Endodermal cell (in vitro differentiated cells): Measurements from ENCODE around the gene HOXC4. TPM values are rescaled to one million over a fixed set of nuclear protein-coding genes. Genes with fewer than 3 reads are reported as not detected.
A peak's percentile ranks its signal among the peaks of the same experiment; 100 is the strongest.

Source experiments
- DNase-seq: peaks from one replicate; pipeline ENCODE4 v3.0.0-alpha.2; 2017
- H3K27ac ChIP-seq: 2 replicates; pipeline ENCODE4 v1.5.1; 2013; ENCODE audit warnings: mild to moderate bottlenecking, low read depth, low read length, moderate library complexity
- H3K27me3 ChIP-seq: 2 replicates; pipeline ENCODE4 v1.6.1; 2013; ENCODE audit warnings: mild to moderate bottlenecking, low read length, moderate library complexity; ENCODE audit not compliant: insufficient read depth, control insufficient read depth, poor library complexity, severe bottlenecking
- H3K36me3 ChIP-seq: 2 replicates; pipeline ENCODE4 v1.7.0; 2013; ENCODE audit warnings: mild to moderate bottlenecking, low read length, moderate library complexity; ENCODE audit not compliant: control insufficient read depth, insufficient read depth
- H3K4me1 ChIP-seq: one replicate; pipeline ENCODE4 v1.7.0; 2013; ENCODE audit warnings: low read length; ENCODE audit not compliant: control insufficient read depth, insufficient read depth
- H3K4me3 ChIP-seq: 2 replicates; pipeline ENCODE4 v1.5.1; 2013; ENCODE audit warnings: mild to moderate bottlenecking, low read length, moderate library complexity
- H3K9ac ChIP-seq: 2 replicates; pipeline ENCODE4 v1.6.1; 2013; ENCODE audit warnings: mild to moderate bottlenecking, low read length, moderate library complexity; ENCODE audit not compliant: poor library complexity, severe bottlenecking; ENCODE audit errors: extremely low read depth
- H3K9me3 ChIP-seq: 2 replicates; pipeline ENCODE4 v1.6.1; 2013; ENCODE audit warnings: mild to moderate bottlenecking, low read length, moderate library complexity; ENCODE audit not compliant: control insufficient read depth
- H3K27ac Mint-ChIP-seq: 2 replicates; pipeline ENCODE4 v1.8.0; 2020; ENCODE audit warnings: mixed read lengths
- H3K27me3 Mint-ChIP-seq: 2 replicates; pipeline ENCODE4 v1.8.0; 2021; ENCODE audit warnings: mild to moderate bottlenecking, mixed read lengths; ENCODE audit not compliant: insufficient read depth
- H3K36me3 Mint-ChIP-seq: 2 replicates; pipeline ENCODE4 v1.8.0; 2020; ENCODE audit warnings: low read depth, mixed read lengths
- H3K4me1 Mint-ChIP-seq: 2 replicates; pipeline ENCODE4 v1.8.0; 2020; ENCODE audit warnings: mixed read lengths
- H3K4me3 Mint-ChIP-seq: 2 replicates; pipeline ENCODE4 v1.8.0; 2020; ENCODE audit warnings: mild to moderate bottlenecking, moderate library complexity, mixed read lengths
- H3K9me3 Mint-ChIP-seq: 2 replicates; pipeline ENCODE4 v1.8.0; 2020; ENCODE audit warnings: mild to moderate bottlenecking, mixed read lengths
- CTCF ChIP-seq: fragments of 200-600 bp; sonication (generic); conservative IDR thresholded peaks from 2 replicates; pipeline ENCODE4 v1.5.0; 2021; ENCODE audit warnings: antibody characterized with exemption, mild to moderate bottlenecking
- WGBS, 2 experiments: methylation state at CpG; one replicate each; pipeline versions ENCODE4 v1.1.5 to v1.1.7; 2013; ENCODE audit warnings: missing lambda C conversion rate in 2 of 2, mixed read lengths in 1 of 2; ENCODE audit not compliant: insufficient coverage in 1 of 2, insufficient read length in 1 of 2; 5-methylcytosine and 5-hydroxymethylcytosine counted together
- total RNA-seq, 2 donors: library from RNA; stranded (reverse); fragmentation: NEBNext Ultra II Directional in 1 of 2; extraction: Animal tissue kit (Norgen Biotek cat#: 25700) in 1 of 2; gene quantifications; 2 replicates in 1 of 2; 3 replicates in 1 of 2; pipeline ENCODE4 v1.2.1, GENCODE V29; 2021

Gene HOXC4
- total RNA-seq, 2 donors from 2014 or later: not detected

GRCh38 chr12:54010053-54010971 lies 43.3 kb upstream of the HOXC4 start:
- H3K27me3 ChIP-seq: peaks cover 99% of the 10 kb centered on the region
- H3K4me3 ChIP-seq: no peak overlapping the region

GRCh38 chr12:54010972-54011664 lies 42.5 kb upstream of the HOXC4 start:
- Mint-ChIP-seq H3K4me3 (no peak overlapping the region), H3K36me3 (no peaks in the 10 kb centered on the region), H3K4me1 (peaks cover 2% of the 10 kb centered on the region), H3K27ac (no peak overlapping the region), H3K9me3 (peaks cover 3% of the 10 kb centered on the region), H3K27me3 (peaks cover 99% of the 10 kb centered on the region)
- no peak for DNase-seq
- WGBS, 2 experiments: 12 to 13% methylated on average over 10 to 13 of the region's 17 CpGs
- Histone ChIP-seq H3K9me3 (no peaks in the 10 kb centered on the region), H3K36me3 (no peaks in the 10 kb centered on the region), H3K4me3 (no peak overlapping the region), H3K27ac (no peak overlapping the region), H3K27me3 (peaks cover 99% of the 10 kb centered on the region), H3K9ac (no peak overlapping the region), H3K4me1 (no peaks in the 10 kb centered on the region)
- no peak for TF ChIP-seq CTCF

More at GRCh38 chr12:54010053-54010971, 43.3 kb upstream of the HOXC4 start:
- H3K9ac ChIP-seq: no peak overlapping the region
- no peak overlapping the region for H3K4me3 Mint-ChIP-seq
- H3K4me1 ChIP-seq: no peaks in the 10 kb centered on the region
- no peak for TF ChIP-seq CTCF
- H3K27ac ChIP-seq: peak overlapping the region; percentile 49
- no peaks in the 10 kb centered on the region for H3K36me3 ChIP-seq
- H3K9me3 ChIP-seq: no peaks in the 10 kb centered on the region
- peaks cover 3% of the 10 kb centered on the region for H3K9me3 Mint-ChIP-seq
- no peak overlapping the region for H3K27ac Mint-ChIP-seq
- DNase-seq: no peak
- H3K4me1 Mint-ChIP-seq: peaks cover 3% of the 10 kb centered on the region
- peaks cover 99% of the 10 kb centered on the region for H3K27me3 Mint-ChIP-seq
- 4 to 17% methylated on average over 7 to 10 of the region's 10 CpGs for WGBS, 2 experiments
- H3K36me3 Mint-ChIP-seq: no peaks in the 10 kb centered on the region

- TF ChIP-seq CTCF: no peak
- no peak for DNase-seq
- no peak overlapping the region for H3K27ac Mint-ChIP-seq
- Histone ChIP-seq H3K4me1 (no peaks in the 10 kb centered on the region), H3K27ac (no peak overlapping the region), H3K36me3 (no peaks in the 10 kb centered on the region), H3K9ac (no peak overlapping the region), H3K9me3 (no peaks in the 10 kb centered on the region), H3K4me3 (no peak overlapping the region), H3K27me3 (peaks cover 99% of the 10 kb centered on the region)
- no peaks in the 10 kb centered on the region for H3K36me3 Mint-ChIP-seq
- 21 to 30% methylated on average over 6 to 13 of the region's 14 CpGs for WGBS, 2 experiments
- H3K9me3 Mint-ChIP-seq: peaks cover 3% of the 10 kb centered on the region
- H3K27me3 Mint-ChIP-seq: peaks cover 99% of the 10 kb centered on the region
- no peak overlapping the region for H3K4me3 Mint-ChIP-seq
- no peaks in the 10 kb centered on the region for H3K4me1 Mint-ChIP-seq
Measured at GRCh38 chr12:54011665-54012532, 41.7 kb upstream of the HOXC4 start.
